WTC11 (cell line): ENCODE measurements around the gene FKBP7. TPM values are rescaled to one million over a fixed set of nuclear protein-coding genes. Genes with fewer than 3 reads are reported as not detected.

ENCODE experiments used
- ATAC-seq: fragments of 200-7000 bp; cut with Tn5 transposase; 2 replicates; pipeline ENCODE4 v1.10.0; 2021; ENCODE audit warnings: mild to moderate bottlenecking, moderate library complexity
- CTCF ChIA-PET: fragments of 300-600 bp; sonication (Branson Sonifier 250); formaldehyde crosslinking; loops from one replicate; lab custom pipeline; 2021; ENCODE audit warnings: antibody characterized with exemption; lab: Charles Lee
- POLR2A ChIA-PET: fragments of 350-600 bp; sonication (Branson Sonifier 250); formaldehyde crosslinking; loops from one replicate; lab custom pipeline; 2021; ENCODE audit warnings: antibody characterized with exemption; lab: Charles Lee
- DNase-seq: peaks from one replicate; pipeline ENCODE4 v3.0.0; 2021; ENCODE audit warnings: low spot score
- H3K27ac Mint-ChIP-seq: 2 replicates; pipeline ENCODE4 v1.8.0; 2021; ENCODE audit warnings: mixed read lengths
- H3K27me3 Mint-ChIP-seq: 2 replicates; pipeline ENCODE4 v1.8.0; 2021; ENCODE audit warnings: low read depth, mild to moderate bottlenecking, moderate library complexity, mixed read lengths
- H3K36me3 Mint-ChIP-seq: 2 replicates; pipeline ENCODE4 v1.8.0; 2021; ENCODE audit warnings: mixed read lengths
- H3K4me1 Mint-ChIP-seq: 2 replicates; pipeline ENCODE4 v1.8.0; 2022; ENCODE audit warnings: mixed read lengths
- H3K4me3 Mint-ChIP-seq: 2 replicates; pipeline ENCODE4 v1.8.0; 2021; ENCODE audit warnings: mild to moderate bottlenecking, moderate library complexity, mixed read lengths
- H3K9me3 Mint-ChIP-seq: 2 replicates; pipeline ENCODE4 v1.8.0; 2021; ENCODE audit warnings: mixed read lengths
- ARID4B ChIP-seq: sonication (generic); formaldehyde crosslinking; IDR thresholded peaks from 2 replicates; pipeline ENCODE4 v1.8.0; 2023; ENCODE audit warnings: missing genetic modification reagents, mild to moderate bottlenecking, borderline replicate concordance
- ATF1 ChIP-seq: sonication (generic); formaldehyde crosslinking; IDR thresholded peaks from 2 replicates; pipeline ENCODE4 v1.8.1; 2023; ENCODE audit warnings: mild to moderate bottlenecking, moderate library complexity, missing genetic modification reagents
- ATF2 ChIP-seq: sonication (generic); formaldehyde crosslinking; IDR thresholded peaks from 2 replicates; pipeline ENCODE4 v1.8.1; 2022; ENCODE audit warnings: low read depth, missing genetic modification reagents, borderline replicate concordance
- ATF6 ChIP-seq: sonication (generic); formaldehyde crosslinking; IDR thresholded peaks from 2 replicates; pipeline ENCODE4 v1.8.1; 2023; ENCODE audit warnings: mild to moderate bottlenecking, missing genetic modification reagents
- CBFB ChIP-seq: sonication (generic); formaldehyde crosslinking; IDR thresholded peaks from 2 replicates; pipeline ENCODE4 v1.8.1; 2022; ENCODE audit warnings: mild to moderate bottlenecking, low read depth, missing genetic modification reagents
- ERG ChIP-seq: fragments of 250-450 bp; sonication (Bioruptor Pico); IDR thresholded peaks from 2 replicates; pipeline ENCODE4 v1.8.0; 2021; ENCODE audit warnings: mild to moderate bottlenecking
- ZMAT4 ChIP-seq: fragments of 250-450 bp; sonication (Bioruptor Pico); IDR thresholded peaks from 2 replicates; pipeline ENCODE4 v1.9.0; 2021; ENCODE audit warnings: mild to moderate bottlenecking
- ZNF121 ChIP-seq: sonication (generic); formaldehyde crosslinking; IDR thresholded peaks from 2 replicates; pipeline ENCODE4 v1.8.0; 2023; ENCODE audit warnings: missing genetic modification reagents
- ZNF317 ChIP-seq: sonication (generic); formaldehyde crosslinking; IDR thresholded peaks from 2 replicates; pipeline ENCODE4 v1.8.1; 2023; ENCODE audit warnings: low read depth, mild to moderate bottlenecking, moderate library complexity, missing genetic modification reagents, borderline replicate concordance
- ZNF532 ChIP-seq: fragments of 250-450 bp; sonication (Bioruptor Pico); IDR thresholded peaks from 2 replicates; pipeline ENCODE4 v1.9.0; 2021; ENCODE audit warnings: mild to moderate bottlenecking, borderline replicate concordance
- ZNF671 ChIP-seq: fragments of 250-450 bp; sonication (Bioruptor Pico); IDR thresholded peaks from 2 replicates; pipeline ENCODE4 v1.8.0; 2021; ENCODE audit warnings: mild to moderate bottlenecking
- total RNA-seq: library from RNA; stranded (reverse); gene quantifications from 3 replicates; pipeline ENCODE4 v1.2.3, GENCODE V29; 2021

Gene FKBP7
- total RNA-seq, 1 experiment from 2014 or later = 3.2 TPM

GRCh38 chr2:178448968-178449661, 29.3 kb downstream of the FKBP7 start:
- Mint-ChIP-seq H3K27ac (0 out of 2 replicates have a peak overlapping the region, but pooled peaks have one; percentile 37), H3K4me1 (peaks cover 20% of the 10 kb centered on the region), H3K9me3 (no peaks in the 10 kb centered on the region), H3K4me3 (peak overlapping the region; percentile 85), H3K36me3 (peaks cover 35% of the 10 kb centered on the region), H3K27me3 (no peaks in the 10 kb centered on the region)
- ATAC-seq (no peak), DNase-seq (no peak)
- POLR2A ChIA-PET = interaction anchor here (2.1 kb wide), 1 partner anchor 35 kb away, joined by 20 read pairs; no protein-coding TSS in a partner anchor
- no peak for TF ChIP-seq ATF6 (CRISPR knock-in tag)
- no peak for TF ChIP-seq ERG (CRISPR knock-in tag)
- no peak for TF ChIP-seq ZNF532 (CRISPR knock-in tag)
- no peak for TF ChIP-seq ARID4B (CRISPR knock-in tag)
- no peak for TF ChIP-seq ATF1 (CRISPR knock-in tag)
- TF ChIP-seq ATF2 (CRISPR knock-in tag) = no peak
- no peak for TF ChIP-seq ZMAT4 (CRISPR knock-in tag)
- no peak for TF ChIP-seq ZNF671 (CRISPR knock-in tag)
- no peak for TF ChIP-seq ZNF121 (CRISPR knock-in tag)
- TF ChIP-seq CBFB (CRISPR knock-in tag) = no peak
- TF ChIP-seq ZNF317 = no peak
- CTCF ChIA-PET = interaction anchor here (2.0 kb wide), 1 partner anchor 30 kb away, joined by 5 read pairs; no protein-coding TSS in a partner anchor
